Activated T-helper 2 cell treated with anti-CD3 and anti-CD28 coated beads, Interferon-gamma antibody, Interleukin-2, Interleukin-4, amounts not matched to agents 10 μg/mL and 5 μg/mL and 100 μg/mL, durations not matched to agents 14 hours and 24 hours and 36 hours (primary cell): ENCODE measurements around the gene MNT. TPM values are rescaled to one million over a fixed set of nuclear protein-coding genes. Genes with fewer than 3 reads are reported as not detected.

Experiments
- DNase-seq: peaks from one replicate; pipeline ENCODE4 v3.0.0; 2021; ENCODE audit warnings: low spot score
- H3K27ac Mint-ChIP-seq: one replicate; pipeline ENCODE4 v1.8.0; 2021; ENCODE audit warnings: mixed read lengths
- H3K27me3 Mint-ChIP-seq: one replicate; pipeline ENCODE4 v1.8.0; 2021; ENCODE audit warnings: low read depth, mixed read lengths
- H3K36me3 Mint-ChIP-seq: one replicate; pipeline ENCODE4 v1.8.0; 2021; ENCODE audit warnings: low read depth, mixed read lengths
- H3K4me1 Mint-ChIP-seq: one replicate; pipeline ENCODE4 v1.8.0; 2021; ENCODE audit warnings: low read depth, mixed read lengths
- H3K4me3 Mint-ChIP-seq: one replicate; pipeline ENCODE4 v1.8.0; 2021; ENCODE audit warnings: low read depth, mild to moderate bottlenecking, moderate library complexity, mixed read lengths
- H3K9me3 Mint-ChIP-seq: one replicate; pipeline ENCODE4 v1.8.0; 2021; ENCODE audit warnings: mixed read lengths
- intact Hi-C: fragments of 100-400 bp; cut with micrococcal nuclease; formaldehyde crosslinking; loops from one replicate; pipeline ENCODE4 v1.15.1; 2023
- total RNA-seq: library from RNA; stranded (reverse); gene quantifications from 2 replicates; pipeline ENCODE4 v1.2.3, GENCODE V29; 2022

The MNT gene
- total RNA-seq, 1 donor from 2014 or later, result 30.4 TPM

- intact Hi-C loops, result no loop called here
- no peak overlapping the region for H3K27ac Mint-ChIP-seq
- no peaks in the 10 kb centered on the region for H3K27me3 Mint-ChIP-seq
- DNase-seq, result no peak
- peaks cover 29% of the 10 kb centered on the region for H3K4me1 Mint-ChIP-seq
- H3K9me3 Mint-ChIP-seq, result no peaks in the 10 kb centered on the region
- no peak overlapping the region for H3K4me3 Mint-ChIP-seq
- H3K36me3 Mint-ChIP-seq, result peaks cover 40% of the 10 kb centered on the region
Observed at GRCh38 chr17:2390199-2390836, 10.5 kb downstream of the MNT start.

DNA sequence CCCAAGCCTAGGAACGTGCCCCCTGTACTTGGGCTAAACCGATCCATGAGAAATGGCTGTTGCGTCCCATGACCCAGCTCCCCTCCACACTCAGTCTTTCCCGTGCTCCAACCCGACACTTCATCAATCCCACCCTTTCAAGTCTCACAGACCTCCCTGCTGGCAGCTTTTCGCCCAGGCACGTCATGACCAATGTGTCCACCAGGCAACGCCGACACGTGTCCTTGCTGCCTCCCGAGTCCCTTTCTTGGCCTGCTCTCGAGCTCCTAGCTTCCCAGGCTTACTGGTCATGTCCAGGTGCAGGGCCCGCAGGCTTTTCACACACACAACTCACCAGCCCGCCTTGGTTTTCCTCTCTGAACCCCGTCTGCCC lies 12.2 kb downstream of the MNT start:
- H3K4me3 Mint-ChIP-seq, result no peak overlapping the region
- H3K27ac Mint-ChIP-seq, result peak overlapping the region; percentile 2

DNA sequence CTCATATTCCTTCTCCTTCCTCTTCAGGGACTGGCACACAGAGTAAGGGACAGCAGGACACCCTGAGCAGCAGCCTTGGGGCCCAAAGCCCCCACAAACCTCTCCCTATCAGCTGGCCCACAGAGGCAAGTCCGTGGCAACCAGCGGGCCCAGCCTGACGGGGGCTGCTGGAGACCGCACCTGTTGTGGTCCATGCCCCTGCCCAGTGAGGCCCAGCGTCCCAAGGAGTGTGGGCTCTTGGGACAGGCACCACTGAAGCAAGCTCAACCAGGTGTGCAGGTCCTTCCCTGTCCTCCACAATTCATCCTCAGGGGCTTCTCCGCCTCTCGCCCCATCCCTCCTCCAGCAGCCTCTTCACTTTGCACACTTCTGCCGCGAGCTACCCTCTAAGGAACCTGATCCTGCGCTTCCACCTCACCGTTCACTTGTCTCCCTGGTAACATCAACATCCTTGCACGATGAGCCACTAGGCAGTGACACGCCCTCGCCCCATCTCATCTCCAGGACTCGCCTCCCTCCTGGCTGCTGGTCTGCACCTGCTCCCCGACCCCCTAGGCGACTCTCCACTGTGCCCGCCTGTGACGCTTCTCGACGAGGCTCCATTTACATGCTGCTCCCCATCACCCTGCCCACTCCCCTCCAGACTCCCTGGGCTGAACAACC lies 12.7 kb downstream of the MNT start:
- no peak for DNase-seq
- H3K27me3 Mint-ChIP-seq, result no peaks in the 10 kb centered on the region
- intact Hi-C loops, result no loop called here
- H3K36me3 Mint-ChIP-seq, result peaks cover 40% of the 10 kb centered on the region
- H3K4me3 Mint-ChIP-seq, result no peak overlapping the region
- H3K9me3 Mint-ChIP-seq, result no peaks in the 10 kb centered on the region
- no peak overlapping the region for H3K27ac Mint-ChIP-seq
- peaks cover 23% of the 10 kb centered on the region for H3K4me1 Mint-ChIP-seq

More for the DNA sequence above, 12.2 kb downstream of the MNT start:
- intact Hi-C loops, result no loop called here
- H3K4me1 Mint-ChIP-seq, result peaks cover 23% of the 10 kb centered on the region
- DNase-seq, result no peak
- H3K36me3 Mint-ChIP-seq, result peaks cover 40% of the 10 kb centered on the region
- H3K9me3 Mint-ChIP-seq, result no peaks in the 10 kb centered on the region
- H3K27me3 Mint-ChIP-seq, result no peaks in the 10 kb centered on the region

DNA sequence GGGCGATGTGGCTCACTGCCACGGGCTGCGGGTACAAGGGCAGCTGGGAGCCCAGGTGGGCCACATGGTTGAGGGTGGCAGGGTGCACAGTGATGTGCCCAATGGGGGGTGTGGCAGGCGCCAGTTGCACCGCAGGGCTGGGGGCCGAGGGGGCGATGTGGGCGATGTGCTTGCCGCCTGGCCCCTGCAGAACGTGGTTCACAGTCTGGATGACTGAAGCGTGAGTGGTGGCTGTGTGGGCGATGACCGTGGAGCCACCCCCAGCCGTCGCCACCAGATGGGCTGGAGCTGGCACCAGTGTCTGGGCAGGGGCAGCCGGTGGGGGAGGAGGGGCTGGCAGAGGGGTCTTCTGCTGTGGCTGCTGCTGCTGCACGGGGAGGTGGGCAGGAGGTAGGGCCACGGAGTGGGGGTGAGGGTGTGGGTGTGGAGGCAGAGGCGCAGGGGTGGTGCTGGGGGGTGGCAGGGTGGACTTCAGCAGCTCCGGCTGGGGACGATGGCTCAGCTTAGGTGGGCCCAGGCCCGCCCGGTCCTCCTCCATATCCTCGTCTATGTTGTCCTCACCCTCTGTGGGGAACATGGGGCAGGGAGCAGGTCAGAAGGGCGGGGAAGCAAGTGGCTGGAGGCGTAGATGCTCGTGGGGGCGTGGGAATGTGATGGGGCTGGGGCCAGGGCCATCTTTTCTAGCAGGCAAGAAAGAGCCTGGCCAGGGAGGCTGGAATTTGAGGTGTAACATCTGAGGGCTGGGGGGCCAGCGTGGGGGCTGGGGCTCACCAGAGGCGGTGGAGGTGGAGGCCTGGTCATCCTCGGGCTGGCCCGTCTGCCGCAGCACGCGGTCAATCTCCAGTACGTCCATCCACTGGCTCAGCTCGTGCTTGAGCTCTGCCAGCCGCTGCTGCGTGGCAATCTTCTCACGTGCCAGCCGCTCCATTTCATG lies 13.5 kb downstream of the MNT start:
- H3K27ac Mint-ChIP-seq, result no peak overlapping the region
- H3K36me3 Mint-ChIP-seq, result peaks cover 40% of the 10 kb centered on the region
- no peaks in the 10 kb centered on the region for H3K27me3 Mint-ChIP-seq
- intact Hi-C loops, result no loop called here
- H3K9me3 Mint-ChIP-seq, result no peaks in the 10 kb centered on the region
- H3K4me3 Mint-ChIP-seq, result no peak overlapping the region
- no peak for DNase-seq
- H3K4me1 Mint-ChIP-seq, result peaks cover 23% of the 10 kb centered on the region

DNA sequence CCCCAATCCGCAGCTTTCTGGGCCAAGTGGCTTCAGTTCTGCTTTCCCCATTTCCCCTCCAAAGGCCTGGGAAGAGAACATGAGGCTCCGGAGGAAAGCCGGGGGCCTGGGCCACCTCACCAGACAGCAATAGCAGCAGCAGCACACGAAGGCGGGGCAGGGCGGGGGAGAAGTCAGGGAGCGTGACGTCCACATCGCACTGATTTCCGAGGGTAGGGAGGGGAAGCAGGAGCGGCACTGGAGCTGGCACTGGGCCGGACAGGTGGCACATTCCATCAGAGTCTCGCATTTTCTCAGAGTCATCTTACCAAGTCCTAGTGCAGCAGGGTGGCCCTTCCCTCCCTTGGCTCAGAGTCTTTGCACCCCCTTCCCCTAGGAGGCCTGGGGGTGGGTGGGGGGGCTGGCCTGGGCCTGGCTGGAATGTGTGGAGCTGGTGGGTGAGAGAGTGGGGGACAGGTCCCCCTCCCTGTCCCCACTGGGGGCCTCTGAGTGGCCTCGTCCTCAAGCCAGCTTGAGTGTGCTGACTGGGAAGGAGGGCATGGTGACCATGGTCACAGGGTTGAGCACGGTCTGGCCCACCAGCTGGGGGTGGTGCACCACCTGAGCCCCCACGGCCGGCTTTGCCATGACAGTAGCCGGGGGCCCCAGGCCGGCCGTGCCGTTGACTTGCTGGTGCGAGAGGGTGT lies 14.3 kb downstream of the MNT start:
- peaks cover 33% of the 10 kb centered on the region for H3K36me3 Mint-ChIP-seq
- peaks cover 15% of the 10 kb centered on the region for H3K4me1 Mint-ChIP-seq
- DNase-seq, result no peak
- H3K27me3 Mint-ChIP-seq, result no peaks in the 10 kb centered on the region
- H3K4me3 Mint-ChIP-seq, result no peak overlapping the region
- intact Hi-C loops, result no loop called here
- H3K9me3 Mint-ChIP-seq, result no peaks in the 10 kb centered on the region
- no peak overlapping the region for H3K27ac Mint-ChIP-seq

DNA sequence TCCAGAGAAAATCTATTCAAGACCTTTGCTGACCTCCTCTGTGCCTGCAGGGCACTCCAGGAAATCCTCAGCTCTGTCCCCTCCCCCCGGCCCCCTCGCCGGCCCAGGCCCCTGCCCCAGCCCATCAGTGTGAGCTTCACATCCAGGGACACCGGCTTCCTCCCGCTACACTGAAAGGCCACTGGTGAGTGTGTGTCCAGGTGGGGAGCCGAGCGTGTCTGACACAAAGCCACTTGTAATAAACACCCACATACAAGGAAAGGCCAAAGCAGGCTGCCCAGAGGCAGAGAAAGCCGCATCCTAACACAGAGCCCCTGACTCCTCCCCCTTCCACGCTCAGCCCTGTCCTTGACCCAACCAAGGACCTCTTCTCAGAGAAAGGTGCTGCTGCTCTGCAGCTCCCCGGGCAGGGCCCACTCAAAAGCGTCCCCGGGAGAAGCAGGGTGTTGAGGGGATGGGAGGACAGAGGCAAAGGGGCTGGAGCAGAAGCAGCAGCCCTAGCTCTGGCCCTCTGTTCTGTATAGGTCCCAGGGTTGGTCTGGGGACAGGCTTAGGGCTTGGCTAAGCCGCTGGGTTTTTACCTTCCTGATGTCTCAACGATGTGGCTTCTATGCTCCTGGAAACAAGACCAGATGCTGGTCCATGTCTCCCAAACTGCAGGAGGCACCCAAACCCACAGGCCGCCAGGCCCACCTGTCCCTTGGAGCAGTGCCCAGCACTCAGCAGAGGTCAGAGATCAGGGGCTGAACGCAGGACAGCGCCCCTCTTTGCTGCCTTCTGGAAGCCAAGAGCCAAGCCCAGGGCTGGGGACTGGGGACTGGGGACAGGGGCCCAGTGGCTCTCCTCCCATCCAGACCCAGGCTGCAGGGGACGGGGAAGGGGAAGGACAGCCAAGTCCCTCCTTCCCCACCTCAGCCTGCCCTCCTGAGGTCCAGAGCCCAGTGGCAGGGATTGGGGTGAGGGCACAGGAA lies 15.3 kb downstream of the MNT start:
- intact Hi-C loops, result no loop called here
- Mint-ChIP-seq H3K4me3 (no peak overlapping the region), H3K27me3 (no peaks in the 10 kb centered on the region), H3K9me3 (no peaks in the 10 kb centered on the region), H3K27ac (no peak overlapping the region), H3K4me1 (peaks cover 11% of the 10 kb centered on the region), H3K36me3 (peaks cover 31% of the 10 kb centered on the region)
- DNase-seq, result no peak

- intact Hi-C loops, result no loop called here
Observed at GRCh38 chr17:2384439-2385127, 16.3 kb downstream of the MNT start.

DNA sequence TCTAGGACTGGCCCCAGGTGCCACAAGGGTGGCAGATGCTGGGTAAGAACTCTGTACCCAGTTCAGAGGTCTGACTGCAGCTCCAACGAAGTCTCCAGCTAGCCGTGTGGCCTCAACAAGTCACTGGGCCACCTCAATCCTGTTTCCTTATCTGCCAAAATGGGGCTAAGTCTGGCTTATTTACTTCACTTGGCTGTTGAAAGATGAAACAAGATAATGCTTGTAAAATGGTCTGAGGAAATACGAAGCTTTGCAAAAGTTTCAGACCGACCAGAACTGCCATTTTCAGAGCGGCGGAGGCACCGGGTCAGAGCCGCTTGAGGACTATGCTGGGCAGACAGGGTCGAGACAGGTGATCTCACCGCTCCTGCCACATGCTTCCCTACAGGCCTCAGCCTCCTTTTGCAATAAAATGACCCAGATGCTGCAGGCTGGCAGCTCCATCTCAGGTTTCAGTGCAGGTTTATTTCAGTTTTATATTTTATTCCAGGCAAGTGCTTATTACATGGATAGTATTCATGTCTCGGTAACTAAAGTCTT lies 17.2 kb downstream of the MNT start:
- H3K27me3 Mint-ChIP-seq, result no peaks in the 10 kb centered on the region
- intact Hi-C loops, result no loop called here
- no peak for DNase-seq
- peaks cover 5% of the 10 kb centered on the region for H3K4me1 Mint-ChIP-seq
- no peaks in the 10 kb centered on the region for H3K9me3 Mint-ChIP-seq
- no peak overlapping the region for H3K27ac Mint-ChIP-seq
- no peak overlapping the region for H3K4me3 Mint-ChIP-seq
- H3K36me3 Mint-ChIP-seq, result peaks cover 17% of the 10 kb centered on the region

More at GRCh38 chr17:2384439-2385127, 16.3 kb downstream of the MNT start:
- H3K36me3 Mint-ChIP-seq, result peaks cover 25% of the 10 kb centered on the region
- H3K27me3 Mint-ChIP-seq, result no peaks in the 10 kb centered on the region
- H3K27ac Mint-ChIP-seq, result no peak overlapping the region
- H3K4me1 Mint-ChIP-seq, result peaks cover 10% of the 10 kb centered on the region
- DNase-seq, result no peak
- H3K9me3 Mint-ChIP-seq, result no peaks in the 10 kb centered on the region
- no peak overlapping the region for H3K4me3 Mint-ChIP-seq

DNA sequence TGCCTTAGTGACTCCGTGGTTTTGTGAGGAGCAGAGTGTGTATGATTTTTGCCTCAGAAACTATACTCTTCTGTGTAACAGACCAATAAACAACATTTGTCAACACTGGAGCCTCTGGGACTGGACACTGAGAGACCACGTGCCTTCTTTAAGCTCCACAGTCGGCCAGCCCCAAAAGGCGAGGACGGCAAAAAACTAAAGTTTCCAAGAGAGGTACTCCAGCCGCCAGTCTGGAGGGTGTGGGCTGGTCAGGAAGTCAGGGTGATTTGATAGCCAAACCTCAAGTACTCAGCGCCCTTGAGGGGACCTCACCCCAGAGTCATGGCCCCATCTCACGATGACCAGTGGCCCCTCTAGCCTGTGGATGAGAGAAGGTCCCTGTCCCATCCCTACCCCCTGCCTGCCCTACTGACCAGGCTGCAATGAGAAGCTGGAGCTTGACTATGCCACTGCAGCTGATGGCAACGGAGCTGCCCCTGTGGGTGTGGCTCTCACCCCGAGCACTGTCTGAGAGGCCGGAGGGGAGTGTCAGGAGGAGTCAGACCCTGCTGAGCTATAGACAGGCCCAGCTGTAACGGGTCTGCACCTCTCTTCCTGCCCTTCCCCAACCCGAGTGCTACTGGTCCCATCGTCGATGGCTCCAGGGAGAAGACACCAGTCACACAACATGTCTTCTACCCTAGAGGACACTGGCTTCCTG lies 19.8 kb downstream of the MNT start:
- intact Hi-C loops, result no loop called here

GRCh38 chr17:2380226-2380922 lies 20.5 kb downstream of the MNT start:
- H3K27me3 Mint-ChIP-seq, result no peaks in the 10 kb centered on the region
- no peaks in the 10 kb centered on the region for H3K9me3 Mint-ChIP-seq
- peaks cover 7% of the 10 kb centered on the region for H3K36me3 Mint-ChIP-seq
- H3K4me1 Mint-ChIP-seq, result no peaks in the 10 kb centered on the region
- intact Hi-C loops, result no loop called here
- no peak overlapping the region for H3K4me3 Mint-ChIP-seq
- no peak overlapping the region for H3K27ac Mint-ChIP-seq
- DNase-seq, result no peak

More for the DNA sequence above, 19.8 kb downstream of the MNT start:
- Mint-ChIP-seq H3K36me3 (peaks cover 7% of the 10 kb centered on the region), H3K27ac (no peak overlapping the region), H3K27me3 (no peaks in the 10 kb centered on the region), H3K4me1 (no peaks in the 10 kb centered on the region), H3K4me3 (no peak overlapping the region), H3K9me3 (no peaks in the 10 kb centered on the region)
- DNase-seq, result no peak
